Medulla oblongata (tissue), 1 donor: ENCODE data around the gene ARIH2.
"Not testable (repeated sequence)": the region's sequence is repeated elsewhere in the genome, so short reads cannot be mapped to it uniquely, and the experiment has no call there.

ENCODE experiments used
- DNase-seq: peaks from one replicate; pipeline ENCODE4 v3.0.0-alpha.2; 2015; ENCODE audit errors: extremely low spot score

The ARIH2 gene

DNA sequence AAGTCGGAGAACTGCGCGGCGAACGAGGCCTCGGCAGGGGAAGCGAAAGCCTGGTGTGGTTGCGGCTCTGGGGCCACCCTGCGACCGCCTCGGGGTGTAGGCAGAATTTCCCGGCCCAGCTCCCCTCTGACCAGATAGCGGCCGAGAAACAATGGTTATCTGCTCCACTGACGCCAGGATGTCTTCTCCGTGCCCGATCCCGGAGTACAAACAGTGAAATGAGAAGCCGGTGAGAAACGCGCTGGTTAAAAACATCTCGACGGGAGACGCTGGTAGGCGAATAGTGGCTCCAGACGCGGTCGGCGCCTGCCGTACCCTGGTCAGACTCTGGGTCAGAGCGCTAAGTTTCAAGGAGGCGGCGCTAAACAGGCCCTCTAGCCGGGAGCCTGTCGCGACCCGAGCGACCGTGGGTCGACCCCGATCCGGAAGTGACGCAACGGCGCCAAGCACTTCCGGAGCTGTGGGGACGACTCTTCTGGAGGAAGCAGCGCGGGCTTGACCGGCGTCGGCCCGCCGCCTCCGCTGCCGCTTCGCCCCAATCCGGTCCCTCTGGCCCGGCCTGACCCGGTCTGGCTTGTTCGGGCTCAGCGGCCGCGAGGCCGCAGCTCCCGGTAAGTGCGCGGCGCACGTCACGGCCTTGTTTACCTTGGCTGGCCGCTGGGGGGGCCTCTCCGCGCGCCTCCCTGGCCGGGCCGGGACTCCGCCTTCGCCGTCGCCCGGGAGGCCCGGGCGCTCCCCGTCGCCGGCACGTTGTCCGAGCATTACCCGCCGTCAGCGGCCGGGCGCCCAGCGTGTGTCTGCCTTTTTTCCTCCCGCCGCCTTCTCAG lies at the start of gene ARIH2:
Gene ARIH2, plus strand, starts transcription at position 455 of the 827 bp plus-strand sequence. CDS start 8,717 bp downstream, outside the sequence.
- peak; percentile 96 for DNase-seq

- DNase-seq = no peak
These were observed 41.0 kb upstream of the ARIH2 start for GRCh38 chr3:48877671-48878070.

GRCh38 chr3:48879307-48879993 lies 39.2 kb upstream of the ARIH2 start:
- DNase-seq = no peak

- no peak for DNase-seq
These were observed 38.7 kb upstream of the ARIH2 start for GRCh38 chr3:48879994-48880377.

GRCh38 chr3:48881006-48881405 lies 37.6 kb upstream of the ARIH2 start:
- DNase-seq = no peak

- no peak for DNase-seq
These were observed 37.0 kb upstream of the ARIH2 start for GRCh38 chr3:48881652-48882114.

DNA sequence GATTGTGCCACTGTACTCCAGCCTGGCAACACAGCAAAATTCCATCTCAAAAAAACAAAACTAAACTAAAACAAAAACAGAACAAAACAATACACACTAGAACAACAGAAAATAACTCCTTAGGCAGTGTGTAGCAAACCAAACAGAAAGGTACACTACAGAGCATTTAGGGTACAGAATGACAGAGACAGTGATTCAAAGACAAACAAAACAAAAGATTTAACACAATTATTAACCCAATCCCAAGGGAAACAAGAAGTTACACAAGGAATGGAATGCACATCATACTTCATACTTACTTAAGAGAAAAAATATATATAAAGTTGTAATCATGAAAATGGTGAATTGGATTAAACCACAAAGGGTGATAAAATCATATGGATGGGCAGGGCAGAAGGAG lies 32.9 kb upstream of the ARIH2 start:
- no peak for DNase-seq

DNA sequence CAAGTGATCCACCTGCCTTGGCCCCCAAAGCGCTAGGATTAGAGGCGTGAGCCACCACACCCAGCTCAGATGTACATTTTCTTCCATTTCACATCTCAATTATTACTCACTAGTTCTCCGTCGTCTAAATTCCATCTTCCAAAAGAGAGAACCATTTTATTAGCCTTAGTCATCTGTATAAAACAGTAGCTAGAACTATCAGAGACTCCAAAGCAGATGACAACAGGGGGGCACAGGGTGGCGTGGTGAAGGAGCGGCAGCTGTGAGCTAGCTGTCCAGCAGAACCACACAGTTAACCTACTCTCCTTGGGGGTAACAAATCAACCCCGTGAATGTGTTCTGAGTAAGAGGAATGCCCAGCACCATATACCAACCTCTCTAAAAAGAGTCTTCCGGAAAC lies 27.0 kb upstream of the ARIH2 start:
- DNase-seq = no peak

DNA sequence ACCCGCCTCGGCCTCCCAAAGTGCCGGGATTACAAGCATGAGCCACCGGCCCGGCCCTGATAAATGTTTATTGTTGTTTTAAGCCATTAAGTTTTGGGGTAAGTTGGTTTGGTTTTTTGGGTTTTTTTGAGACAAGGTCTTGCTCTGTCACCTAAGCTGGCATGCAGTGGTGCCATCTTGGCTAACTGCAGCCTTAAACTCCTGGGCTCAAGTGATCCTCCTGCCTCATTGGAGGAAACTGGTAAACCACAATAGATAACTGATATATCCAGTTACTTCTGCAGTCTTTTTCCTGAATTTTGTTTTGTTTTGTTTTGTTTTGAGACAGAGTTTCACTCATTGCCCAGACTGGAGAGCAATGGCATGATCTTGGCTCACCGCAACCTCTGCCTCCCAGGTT lies 24.1 kb upstream of the ARIH2 start:
- DNase-seq = no peak

DNA sequence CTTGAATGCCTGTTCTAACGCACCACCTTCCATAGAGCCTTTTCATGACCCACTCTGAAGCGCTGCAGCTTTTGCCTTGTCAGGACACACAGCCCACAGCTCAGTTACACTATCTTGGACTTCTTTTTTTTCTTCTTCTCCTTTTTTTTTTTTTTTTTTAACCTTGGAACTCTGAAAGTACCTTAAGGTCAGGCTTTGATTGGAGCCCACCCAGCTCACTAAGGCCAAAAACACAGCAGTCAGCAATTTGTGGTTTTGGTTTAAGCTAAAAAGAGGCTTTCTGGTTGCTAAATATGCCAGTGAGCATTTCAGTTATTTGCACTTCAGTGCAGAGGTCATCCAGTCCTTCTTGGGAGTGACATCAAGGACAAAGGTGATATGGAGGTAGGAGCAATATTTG lies 21.7 kb upstream of the ARIH2 start:
- DNase-seq = no peak

DNA sequence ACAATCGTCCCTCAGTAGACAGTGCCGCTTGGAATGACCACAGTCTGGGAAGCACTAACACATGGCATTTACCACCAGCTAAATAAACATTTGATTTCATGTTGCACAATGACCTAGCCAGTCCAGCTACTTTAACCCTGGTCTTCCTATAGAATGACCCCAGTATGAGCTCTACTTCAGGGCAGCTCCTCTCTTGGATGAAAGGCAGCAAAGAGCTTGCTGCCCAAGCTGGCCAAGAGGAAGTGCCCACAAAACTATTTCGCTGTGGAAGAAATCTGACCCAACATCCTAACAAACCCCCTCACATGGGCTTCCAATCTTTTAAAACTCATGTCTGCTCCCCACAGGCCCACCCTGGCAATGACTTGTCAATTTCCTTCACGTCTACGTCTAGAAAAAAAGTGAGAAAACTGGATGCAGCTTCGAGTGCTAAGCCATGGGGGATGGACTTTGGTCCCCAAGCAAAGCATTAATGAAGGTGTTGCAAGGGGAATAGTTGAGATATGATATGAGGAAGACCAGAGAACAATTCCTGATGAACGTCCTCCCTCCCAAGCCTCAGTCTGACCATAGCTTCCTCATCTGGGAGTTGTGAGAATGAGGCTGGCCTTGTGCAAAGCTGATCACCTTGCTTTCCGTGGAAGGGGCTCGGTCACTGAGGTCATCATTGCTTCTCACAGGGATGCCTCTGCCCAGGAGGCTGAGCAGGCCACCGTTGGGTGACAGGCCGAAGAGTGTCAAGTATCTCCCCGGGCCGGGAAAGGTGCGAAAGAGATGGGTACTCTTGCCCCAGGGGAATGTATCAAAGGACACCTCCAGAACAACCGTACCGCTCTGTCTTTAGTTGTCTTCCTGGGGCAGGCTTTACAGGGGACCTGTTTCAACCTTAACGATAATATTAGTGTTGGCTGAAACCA lies 20.9 kb upstream of the ARIH2 start:
- no peak for DNase-seq

GRCh38 chr3:48898383-48899234 lies 20.0 kb upstream of the ARIH2 start, which contains the start of gene SLC25A20:
TSS of gene SLC25A20 (minus strand) at chr3:48898882. CDS start at chr3:48898794, 88 bp downstream.
- DNase-seq = peak; percentile 74

GRCh38 chr3:48899273-48899672 lies 19.4 kb upstream of the ARIH2 start:
- no peak for DNase-seq

GRCh38 chr3:48907026-48907425 lies 11.6 kb upstream of the ARIH2 start:
- not testable (repeated sequence) for DNase-seq

- DNase-seq = no peak
These were observed 3.3 kb upstream of the ARIH2 start for GRCh38 chr3:48915296-48915695.

DNA sequence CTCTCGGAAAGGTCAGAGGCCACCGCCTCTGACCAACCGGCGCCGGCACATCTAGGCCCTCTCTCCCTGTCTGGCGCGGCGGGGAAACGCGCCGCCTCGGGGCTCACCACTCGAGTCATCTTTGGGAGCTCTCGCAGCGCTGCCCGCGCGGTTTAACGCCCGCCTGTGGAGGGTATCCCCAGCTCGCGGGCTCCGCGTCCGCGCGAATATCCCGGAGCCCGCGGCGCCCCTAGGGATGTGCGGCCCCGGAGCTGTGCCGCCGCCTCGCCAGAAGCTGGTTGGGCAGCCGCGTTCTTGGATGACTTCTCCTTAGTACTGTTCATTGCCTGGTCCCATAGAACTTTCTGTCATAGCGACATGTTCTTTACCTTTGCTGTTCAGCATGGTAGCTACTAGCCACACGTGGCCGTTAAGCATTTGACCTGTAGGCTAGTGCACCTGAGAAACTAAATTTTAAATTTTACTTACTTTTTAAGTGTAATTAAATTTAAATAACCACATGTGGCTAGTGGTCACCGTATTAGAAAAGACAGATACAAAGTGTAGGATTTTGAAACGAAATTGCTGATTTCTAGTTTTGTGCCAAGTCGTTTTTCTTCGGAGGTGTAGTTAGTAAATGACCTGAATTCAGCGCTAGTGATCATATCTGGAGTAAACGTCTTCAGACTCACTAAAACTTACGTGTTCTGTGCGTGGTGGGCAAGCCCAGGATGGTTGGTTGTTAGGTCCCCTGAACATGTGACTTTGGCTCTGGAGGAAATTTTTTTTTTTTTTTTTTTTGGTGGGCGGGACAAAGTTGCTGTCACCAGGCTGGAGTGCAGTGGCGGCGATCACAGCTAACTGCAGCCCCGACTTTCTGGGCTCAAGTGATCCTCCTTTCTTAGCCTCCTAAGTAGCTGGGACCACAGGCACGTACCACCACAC lies 835 bp downstream of the ARIH2 start:
- DNase-seq = peak; percentile 19

DNA sequence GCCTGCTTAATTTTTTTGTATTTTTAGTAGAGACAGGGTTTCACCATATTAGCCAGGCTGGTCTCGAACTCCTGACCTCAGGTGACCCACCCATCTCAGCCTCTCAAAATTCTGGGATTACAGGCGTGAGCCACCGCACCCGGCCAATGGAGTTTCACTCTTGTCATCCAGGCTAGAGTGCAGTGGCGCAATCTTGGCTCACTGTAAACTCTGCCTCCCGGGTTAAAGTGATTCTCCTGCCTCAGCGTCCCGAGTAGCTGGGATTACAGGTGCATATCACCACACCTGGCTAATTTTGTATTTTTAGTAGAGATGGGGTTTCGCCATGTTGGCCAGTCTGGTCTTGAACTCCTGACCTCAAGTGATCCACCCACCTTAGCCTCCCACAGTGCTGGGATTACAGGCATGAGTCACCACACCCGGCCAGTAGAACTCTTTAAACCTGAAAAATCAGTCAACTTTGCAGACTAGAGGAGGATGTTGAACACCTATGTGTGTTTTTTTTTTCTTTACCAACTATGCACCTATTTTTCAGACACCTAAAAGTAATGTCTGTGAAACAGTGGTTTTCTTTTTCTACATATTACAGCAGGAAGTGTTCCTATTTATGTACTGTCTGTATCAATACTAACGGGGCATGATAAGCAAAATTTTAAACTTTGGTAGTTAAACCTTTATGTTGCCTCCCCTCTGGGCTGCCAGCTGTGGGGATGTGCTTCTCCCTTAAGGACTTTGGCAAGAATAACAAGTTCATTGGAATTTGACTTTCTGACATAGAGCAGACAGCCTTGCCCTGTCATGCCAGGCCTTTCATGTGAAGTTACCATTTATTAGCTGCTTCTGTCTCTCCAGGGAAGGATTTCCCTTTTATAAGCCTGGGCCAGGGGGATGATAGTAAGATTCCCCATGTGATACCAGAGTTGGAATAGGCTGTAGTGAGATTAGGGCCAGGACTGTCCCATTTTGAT lies 8.1 kb downstream of the ARIH2 start:
- no peak for DNase-seq

GRCh38 chr3:48927928-48928327 lies 9.3 kb downstream of the ARIH2 start:
- DNase-seq = no peak

- no peak for DNase-seq
These were observed 10.0 kb downstream of the ARIH2 start for GRCh38 chr3:48928679-48929078.
